ENCODE measurements around the gene DIMT1.

- TF ChIP-seq, protein P1, sequence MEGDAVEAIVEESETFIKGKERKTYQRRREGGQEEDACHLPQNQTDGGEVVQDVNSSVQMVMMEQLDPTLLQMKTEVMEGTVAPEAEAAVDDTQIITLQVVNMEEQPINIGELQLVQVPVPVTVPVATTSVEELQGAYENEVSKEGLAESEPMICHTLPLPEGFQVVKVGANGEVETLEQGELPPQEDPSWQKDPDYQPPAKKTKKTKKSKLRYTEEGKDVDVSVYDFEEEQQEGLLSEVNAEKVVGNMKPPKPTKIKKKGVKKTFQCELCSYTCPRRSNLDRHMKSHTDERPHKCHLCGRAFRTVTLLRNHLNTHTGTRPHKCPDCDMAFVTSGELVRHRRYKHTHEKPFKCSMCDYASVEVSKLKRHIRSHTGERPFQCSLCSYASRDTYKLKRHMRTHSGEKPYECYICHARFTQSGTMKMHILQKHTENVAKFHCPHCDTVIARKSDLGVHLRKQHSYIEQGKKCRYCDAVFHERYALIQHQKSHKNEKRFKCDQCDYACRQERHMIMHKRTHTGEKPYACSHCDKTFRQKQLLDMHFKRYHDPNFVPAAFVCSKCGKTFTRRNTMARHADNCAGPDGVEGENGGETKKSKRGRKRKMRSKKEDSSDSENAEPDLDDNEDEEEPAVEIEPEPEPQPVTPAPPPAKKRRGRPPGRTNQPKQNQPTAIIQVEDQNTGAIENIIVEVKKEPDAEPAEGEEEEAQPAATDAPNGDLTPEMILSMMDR (IDR thresholded peaks at IDR 0.05; ENCODE audit: low read depth, low read length): no peak
- TF ChIP-seq EZH2phosphoT487 (IDR thresholded peaks at IDR 0.05; ENCODE audit: low read depth): no peak
These were observed 54.8 kb downstream of the DIMT1 start for GRCh38 chr5:62348723-62349481.

All from OCI-LY3 (cell line).